HUES48 (cell line): Measurements from ENCODE around the gene ARL5C.

Experiments
- H3K27ac ChIP-seq: one replicate; pipeline ENCODE4 v1.7.0; 2013; ENCODE audit warnings: low read depth, low read length, inconsistent platforms
- H3K27me3 ChIP-seq: 2 replicates; pipeline ENCODE4 v1.6.1; 2013; ENCODE audit warnings: mild to moderate bottlenecking, low read length; ENCODE audit not compliant: control insufficient read depth, insufficient read depth
- H3K36me3 ChIP-seq: 2 replicates; pipeline ENCODE4 v1.6.1; 2013; ENCODE audit warnings: low read length; ENCODE audit not compliant: control insufficient read depth, insufficient read depth
- H3K4me1 ChIP-seq: 2 replicates; pipeline ENCODE4 v1.6.1; 2013; ENCODE audit warnings: mild to moderate bottlenecking, low read length; ENCODE audit not compliant: control insufficient read depth, insufficient read depth
- H3K4me3 ChIP-seq: 2 replicates; pipeline ENCODE4 v1.5.1; 2013; ENCODE audit warnings: mild to moderate bottlenecking, low read depth, low read length
- H3K9ac ChIP-seq: 2 replicates; pipeline ENCODE4 v1.6.1; 2013; ENCODE audit warnings: mild to moderate bottlenecking, low read depth, low read length, moderate library complexity
- H3K9me3 ChIP-seq: 2 replicates; pipeline ENCODE4 v1.6.1; 2013; ENCODE audit warnings: low read length; ENCODE audit not compliant: control insufficient read depth, insufficient read depth

Gene ARL5C

DNA sequence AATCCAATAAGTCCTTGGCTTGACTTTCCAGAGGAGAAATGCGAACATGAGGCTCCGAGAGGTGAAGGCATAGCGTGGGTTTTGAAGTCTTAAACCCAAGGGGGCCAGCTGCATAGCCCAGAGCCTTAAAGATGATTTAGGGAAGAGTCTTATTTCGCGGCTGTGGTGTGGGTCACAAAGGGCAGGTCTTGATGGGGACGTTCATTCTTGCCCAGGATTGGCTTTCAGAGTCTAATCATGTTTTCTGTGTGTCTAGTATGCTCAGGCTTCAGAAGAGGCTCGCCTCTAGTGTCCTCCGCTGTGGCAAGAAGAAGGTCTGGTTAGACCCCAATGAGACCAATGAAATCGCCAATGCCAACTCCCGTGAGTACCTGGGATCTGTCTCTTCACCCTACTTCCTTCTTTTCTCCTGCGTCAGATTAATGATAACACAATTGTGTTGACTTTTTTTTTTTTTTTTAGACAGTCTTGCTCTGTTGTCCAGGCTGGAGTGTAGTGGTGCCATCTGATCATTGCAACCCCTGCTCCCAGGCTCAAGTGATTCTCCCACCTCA, 35.1 kb upstream of the ARL5C start:
- H3K27me3 ChIP-seq = no peaks in the 10 kb centered on the region
- no peaks in the 10 kb centered on the region for H3K9me3 ChIP-seq
- peak overlapping the region; percentile 95 for H3K27ac ChIP-seq
- H3K4me3 ChIP-seq = peak overlapping the region; percentile 92
- H3K9ac ChIP-seq = peak overlapping the region; percentile 100
- peaks cover 45% of the 10 kb centered on the region for H3K36me3 ChIP-seq
- H3K4me1 ChIP-seq = peaks cover 16% of the 10 kb centered on the region

DNA sequence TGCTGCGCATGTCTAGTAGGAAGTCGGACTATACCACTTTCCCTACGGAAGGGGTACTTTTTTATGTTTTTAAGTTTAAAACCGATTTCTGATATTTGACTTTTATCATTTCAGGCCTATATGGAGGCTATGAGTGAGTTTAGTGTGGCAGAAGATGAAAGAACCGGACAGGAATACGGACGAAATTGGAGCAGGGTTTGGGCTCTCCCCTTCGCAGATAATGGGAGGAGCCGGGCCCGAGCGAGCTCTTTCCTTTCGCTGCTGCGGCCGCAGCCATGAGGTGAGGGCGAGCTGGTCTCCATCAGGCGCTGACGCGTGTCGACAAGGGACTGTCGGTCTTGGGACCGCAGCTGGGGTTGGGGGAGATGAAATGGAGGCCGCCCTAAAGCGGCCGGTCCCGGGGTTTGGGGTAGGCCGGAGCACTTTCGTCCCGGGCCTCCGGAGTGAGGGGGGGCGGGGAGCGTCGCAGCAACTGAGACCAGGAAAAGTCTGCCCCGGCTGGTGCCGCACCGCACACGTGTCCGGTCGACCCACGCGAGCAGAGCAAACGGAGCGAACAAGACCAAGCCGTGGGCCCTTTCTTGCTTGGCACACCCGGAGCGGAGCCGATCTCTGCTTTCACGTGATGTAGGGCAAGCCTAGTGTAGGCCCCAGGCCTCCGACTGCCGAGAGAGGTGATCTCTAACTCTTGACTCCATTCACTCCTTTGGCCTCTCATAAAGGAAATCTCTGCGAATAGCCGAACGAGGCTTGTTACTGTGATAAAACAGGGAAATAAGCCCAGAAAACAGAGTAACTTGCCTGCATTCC, 34.3 kb upstream of the ARL5C start, which contains the start of gene RPL19:
Gene RPL19 (plus strand): TSS at position 214 of the 810 bp plus-strand sequence. CDS start 62 bp downstream, at position 276.
- Histone ChIP-seq H3K9ac (peak within 1 kb of the TSS; percentile 100), H3K27me3 (no peaks in the 10 kb centered on the region), H3K9me3 (no peaks in the 10 kb centered on the region), H3K4me1 (peaks cover 23% of the 10 kb centered on the region), H3K27ac (peak within 1 kb of the TSS; percentile 95), H3K4me3 (peak within 1 kb of the TSS; percentile 92), H3K36me3 (peaks cover 45% of the 10 kb centered on the region)

GRCh38 chr17:39199820-39200069, 33.8 kb upstream of the ARL5C start:
- Histone ChIP-seq H3K9ac (peak overlapping the region; percentile 100), H3K36me3 (peaks cover 39% of the 10 kb centered on the region), H3K4me3 (peak overlapping the region; percentile 92), H3K9me3 (no peaks in the 10 kb centered on the region), H3K4me1 (peaks cover 28% of the 10 kb centered on the region), H3K27me3 (no peaks in the 10 kb centered on the region), H3K27ac (peak overlapping the region; percentile 95)

DNA sequence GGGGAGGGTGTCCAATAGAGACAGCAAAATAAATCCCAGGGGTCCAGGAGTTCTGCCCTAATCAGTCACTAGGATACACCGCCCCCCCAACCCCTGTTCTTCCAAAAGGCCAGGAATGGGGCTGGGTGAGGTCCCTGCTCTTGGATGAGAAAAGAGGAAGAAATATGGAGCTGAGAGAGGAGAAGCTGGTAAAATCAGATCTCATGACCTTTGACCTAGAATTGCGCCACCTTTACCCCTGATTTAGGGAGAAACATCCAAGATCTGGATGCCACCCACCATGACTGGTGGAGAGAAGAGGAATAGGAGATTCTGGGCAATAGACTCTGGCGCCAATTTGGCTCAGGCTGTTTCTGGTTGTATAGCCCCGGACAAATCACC, 32.2 kb upstream of the ARL5C start:
- Histone ChIP-seq H3K9ac (no peak overlapping the region; the same call in 1 of the 2 replicates), H3K36me3 (peaks cover 35% of the 10 kb centered on the region), H3K4me1 (peaks cover 30% of the 10 kb centered on the region), H3K4me3 (peak overlapping the region; percentile 81), H3K27ac (peak overlapping the region; percentile 78), H3K9me3 (no peaks in the 10 kb centered on the region), H3K27me3 (no peaks in the 10 kb centered on the region)

- Histone ChIP-seq H3K4me3 (peak within 1 kb of the TSS; percentile 81), H3K36me3 (peaks cover 35% of the 10 kb centered on the region), H3K27me3 (no peaks in the 10 kb centered on the region), H3K4me1 (peaks cover 30% of the 10 kb centered on the region), H3K27ac (peak within 1 kb of the TSS; percentile 78), H3K9me3 (no peaks in the 10 kb centered on the region), H3K9ac (no peak within 1 kb of the TSS; the same call in 1 of the 2 replicates)
These were observed 31.6 kb upstream of the ARL5C start, which contains the start of gene CACNB1 for GRCh38 chr17:39197380-39198185. TSS of gene CACNB1 (minus strand) at chr17:39197669. CDS start at chr17:39197495, 174 bp downstream.

GRCh38 chr17:39196808-39197291, 30.9 kb upstream of the ARL5C start:
- peak overlapping the region; percentile 81 for H3K4me3 ChIP-seq
- H3K27ac ChIP-seq = no peak overlapping the region
- H3K36me3 ChIP-seq = peaks cover 35% of the 10 kb centered on the region
- peaks cover 30% of the 10 kb centered on the region for H3K4me1 ChIP-seq
- no peaks in the 10 kb centered on the region for H3K9me3 ChIP-seq
- no peak overlapping the region for H3K9ac ChIP-seq
- no peaks in the 10 kb centered on the region for H3K27me3 ChIP-seq

DNA sequence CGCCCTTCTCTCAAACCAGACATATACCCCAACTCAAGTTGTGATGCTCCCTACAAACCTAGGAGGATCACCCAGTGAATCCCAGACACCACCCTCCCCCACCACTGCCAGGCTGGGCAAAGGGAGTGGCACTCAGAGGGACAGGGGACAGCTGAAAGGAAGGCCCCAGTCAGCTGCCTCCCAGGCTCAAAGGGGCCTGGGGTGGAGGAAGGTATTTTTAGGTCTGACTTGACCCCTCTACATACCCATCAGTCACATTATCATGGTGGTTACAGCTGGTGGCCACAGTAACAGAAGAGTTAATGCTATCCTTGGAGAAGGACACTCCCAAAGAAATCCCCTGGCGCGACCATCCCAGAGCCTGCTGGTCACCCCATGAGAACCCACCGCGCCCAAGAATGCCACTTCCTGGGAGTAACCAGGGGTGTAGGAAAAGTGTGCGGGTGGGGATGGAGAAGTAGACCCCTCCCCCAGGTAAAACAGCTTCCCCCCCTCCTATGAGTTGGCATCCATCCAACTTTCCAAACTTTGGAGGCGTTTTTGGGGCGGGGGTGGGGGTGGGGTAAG, 30.4 kb upstream of the ARL5C start:
- no peaks in the 10 kb centered on the region for H3K9me3 ChIP-seq
- peak overlapping the region; percentile 81 for H3K4me3 ChIP-seq
- peaks cover 30% of the 10 kb centered on the region for H3K4me1 ChIP-seq
- no peak overlapping the region for H3K27ac ChIP-seq
- peaks cover 35% of the 10 kb centered on the region for H3K36me3 ChIP-seq
- H3K27me3 ChIP-seq = no peaks in the 10 kb centered on the region
- no peak overlapping the region for H3K9ac ChIP-seq

DNA sequence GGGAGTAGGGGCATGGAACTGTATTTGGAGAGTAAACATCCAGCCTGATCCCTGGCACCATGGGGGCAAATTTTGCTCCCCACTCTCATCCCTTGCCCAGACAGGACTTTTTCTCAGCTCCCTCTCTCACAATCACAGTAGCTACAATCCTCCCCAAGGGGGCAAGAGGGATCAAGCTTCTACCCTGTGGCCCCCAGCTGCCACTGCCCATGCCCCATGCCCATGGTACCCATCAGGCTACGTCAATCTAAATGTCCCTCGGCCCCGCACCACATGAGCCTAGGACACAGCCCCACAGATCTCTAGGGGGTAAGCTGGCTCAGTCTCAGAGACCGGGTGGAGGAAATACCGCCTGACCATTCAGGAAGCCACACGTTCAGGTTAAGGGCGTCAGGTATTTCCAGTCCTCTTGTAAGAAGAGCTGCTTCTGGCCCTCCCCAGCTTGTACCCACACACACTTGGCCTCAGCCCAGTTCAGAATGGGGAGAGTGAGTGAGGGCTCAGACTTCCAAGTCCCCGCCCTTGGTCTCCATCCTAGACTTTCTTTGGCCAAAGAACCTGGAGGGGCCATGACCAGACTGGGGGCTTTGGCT, 29.7 kb upstream of the ARL5C start:
- Histone ChIP-seq H3K4me1 (peaks cover 25% of the 10 kb centered on the region), H3K9me3 (no peaks in the 10 kb centered on the region), H3K36me3 (peaks cover 34% of the 10 kb centered on the region), H3K9ac (no peak overlapping the region), H3K27me3 (no peaks in the 10 kb centered on the region), H3K27ac (no peak overlapping the region), H3K4me3 (peak overlapping the region; percentile 81; the same call in 1 of the 2 replicates)

DNA sequence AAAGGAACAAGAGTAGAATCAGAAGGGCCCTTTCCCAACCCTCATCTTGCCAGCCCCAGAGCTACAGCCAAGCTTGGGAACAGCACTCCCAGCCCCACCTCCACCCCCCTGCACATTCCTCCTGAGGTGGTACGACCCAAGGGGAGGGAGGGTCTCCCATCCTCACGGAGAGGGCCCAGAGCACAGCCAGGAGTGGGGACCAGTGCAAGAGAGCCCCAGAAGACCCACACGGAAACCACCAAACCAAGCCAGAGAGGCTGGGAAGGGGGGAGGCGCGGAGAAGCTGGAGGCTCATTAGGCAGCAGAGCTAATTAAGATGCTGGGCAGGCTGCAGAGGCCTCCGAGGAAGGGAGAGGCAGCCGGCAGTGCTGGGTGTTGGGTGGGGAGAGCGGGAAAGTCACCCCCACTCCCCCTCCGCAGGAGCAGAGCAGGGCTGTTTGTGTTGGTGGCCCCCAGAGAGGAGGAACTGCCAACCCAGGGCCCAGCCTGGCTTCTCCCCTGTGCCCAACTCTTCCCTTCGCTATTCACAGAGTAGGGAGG, 29.1 kb upstream of the ARL5C start:
- Histone ChIP-seq H3K4me1 (peaks cover 25% of the 10 kb centered on the region), H3K27ac (peak overlapping the region; percentile 66), H3K4me3 (peak overlapping the region; percentile 49), H3K27me3 (no peaks in the 10 kb centered on the region), H3K36me3 (peaks cover 41% of the 10 kb centered on the region), H3K9me3 (no peaks in the 10 kb centered on the region), H3K9ac (no peak overlapping the region)
